ES-I3 (cell line): ENCODE data around the gene AXIN1.

ENCODE experiments used
- H3K36me3 ChIP-seq: 2 replicates; pipeline ENCODE4 v1.6.1; 2013; ENCODE audit warnings: mild to moderate bottlenecking, low read length, control low read depth, moderate library complexity; ENCODE audit not compliant: insufficient read depth
- H3K4me1 ChIP-seq: 2 replicates; pipeline ENCODE4 v1.6.1; 2013; ENCODE audit warnings: mild to moderate bottlenecking, control low read depth, low read length; ENCODE audit not compliant: insufficient read depth
- H3K9ac ChIP-seq: 2 replicates; pipeline ENCODE4 v1.6.1; 2013; ENCODE audit warnings: low read depth, mild to moderate bottlenecking, low read length, moderate library complexity
- H3K9me3 ChIP-seq: 2 replicates; pipeline ENCODE4 v1.6.1; 2013; ENCODE audit warnings: mild to moderate bottlenecking, low read length, moderate library complexity; ENCODE audit not compliant: control insufficient read depth, insufficient read depth

AXIN1 gene

GRCh38 chr16:307691-308312, 44.7 kb downstream of the AXIN1 start:
- Histone ChIP-seq H3K9ac (no peak overlapping the region), H3K4me1 (no peaks in the 10 kb centered on the region), H3K36me3 (peaks cover 2% of the 10 kb centered on the region; the same call in 1 of the 2 replicates), H3K9me3 (no peaks in the 10 kb centered on the region)

- H3K36me3 ChIP-seq, result peaks cover 8% of the 10 kb centered on the region
- H3K4me1 ChIP-seq, result no peaks in the 10 kb centered on the region
- no peak overlapping the region for H3K9ac ChIP-seq
- H3K9me3 ChIP-seq, result no peaks in the 10 kb centered on the region
These were observed 45.6 kb downstream of the AXIN1 start for GRCh38 chr16:306911-307370.

GRCh38 chr16:305916-306626, 46.5 kb downstream of the AXIN1 start:
- H3K36me3 ChIP-seq, result peaks cover 7% of the 10 kb centered on the region
- H3K9me3 ChIP-seq, result no peaks in the 10 kb centered on the region
- no peaks in the 10 kb centered on the region for H3K4me1 ChIP-seq
- H3K9ac ChIP-seq, result no peak overlapping the region

- no peak overlapping the region for H3K9ac ChIP-seq
- H3K9me3 ChIP-seq, result no peaks in the 10 kb centered on the region
- no peaks in the 10 kb centered on the region for H3K4me1 ChIP-seq
- H3K36me3 ChIP-seq, result peaks cover 7% of the 10 kb centered on the region
These were observed 48.6 kb downstream of the AXIN1 start for GRCh38 chr16:303760-304505.

GRCh38 chr16:301950-302349, 50.6 kb downstream of the AXIN1 start:
- H3K36me3 ChIP-seq, result peaks cover 7% of the 10 kb centered on the region
- H3K4me1 ChIP-seq, result no peaks in the 10 kb centered on the region
- no peaks in the 10 kb centered on the region for H3K9me3 ChIP-seq
- H3K9ac ChIP-seq, result no peak overlapping the region

GRCh38 chr16:301235-301634, 51.3 kb downstream of the AXIN1 start:
- H3K9me3 ChIP-seq, result no peaks in the 10 kb centered on the region
- no peak overlapping the region for H3K9ac ChIP-seq
- H3K36me3 ChIP-seq, result peaks cover 7% of the 10 kb centered on the region
- no peaks in the 10 kb centered on the region for H3K4me1 ChIP-seq

- no peaks in the 10 kb centered on the region for H3K4me1 ChIP-seq
- H3K36me3 ChIP-seq, result peaks cover 7% of the 10 kb centered on the region; the same call in 1 of the 2 replicates
- no peak overlapping the region for H3K9ac ChIP-seq
- no peaks in the 10 kb centered on the region for H3K9me3 ChIP-seq
These were observed 54.7 kb downstream of the AXIN1 start for GRCh38 chr16:297832-298231.

GRCh38 chr16:296806-297510, 55.6 kb downstream of the AXIN1 start:
- Histone ChIP-seq H3K9me3 (no peaks in the 10 kb centered on the region), H3K4me1 (no peaks in the 10 kb centered on the region), H3K36me3 (peaks cover under 1% of the 10 kb centered on the region; the same call in 1 of the 2 replicates), H3K9ac (no peak overlapping the region)

GRCh38 chr16:296276-296675, 56.2 kb downstream of the AXIN1 start:
- H3K4me1 ChIP-seq, result no peaks in the 10 kb centered on the region
- no peak overlapping the region for H3K9ac ChIP-seq
- H3K9me3 ChIP-seq, result no peaks in the 10 kb centered on the region
- no peaks in the 10 kb centered on the region; the same call in none of the 2 replicates for H3K36me3 ChIP-seq

- Histone ChIP-seq H3K4me1 (no peaks in the 10 kb centered on the region), H3K36me3 (no peaks in the 10 kb centered on the region; the same call in none of the 2 replicates)
These were observed 59.3 kb downstream of the AXIN1 start for GRCh38 chr16:293043-293775.

GRCh38 chr16:291539-291938, 61.0 kb downstream of the AXIN1 start:
- H3K36me3 ChIP-seq, result no peaks in the 10 kb centered on the region; the same call in none of the 2 replicates
- no peaks in the 10 kb centered on the region for H3K9me3 ChIP-seq
- no peaks in the 10 kb centered on the region for H3K4me1 ChIP-seq
- H3K9ac ChIP-seq, result no peak overlapping the region

More at GRCh38 chr16:293043-293775, 59.3 kb downstream of the AXIN1 start:
- Histone ChIP-seq H3K9me3 (no peaks in the 10 kb centered on the region), H3K9ac (no peak overlapping the region)

GRCh38 chr16:290681-291405, 61.7 kb downstream of the AXIN1 start:
- Histone ChIP-seq H3K4me1 (no peaks in the 10 kb centered on the region), H3K9me3 (no peaks in the 10 kb centered on the region), H3K36me3 (no peaks in the 10 kb centered on the region; the same call in none of the 2 replicates), H3K9ac (no peak overlapping the region)

GRCh38 chr16:290015-290680, 62.4 kb downstream of the AXIN1 start:
- no peak overlapping the region for H3K9ac ChIP-seq
- no peaks in the 10 kb centered on the region for H3K4me1 ChIP-seq
- no peaks in the 10 kb centered on the region for H3K9me3 ChIP-seq
- no peaks in the 10 kb centered on the region; the same call in 1 of the 2 replicates for H3K36me3 ChIP-seq
